ENCODE data around the gene PMIS2.

Gene PMIS2

GRCh38 chr19:35556846-35557538, 29.0 kb upstream of the PMIS2 start:
- no peak for DNase-seq

GRCh38 chr19:35557539-35558399, 28.2 kb upstream of the PMIS2 start:
- peak; percentile 11 for DNase-seq

GRCh38 chr19:35558400-35559280, 27.3 kb upstream of the PMIS2 start:
- no peak for DNase-seq

GRCh38 chr19:35559281-35559659, 26.7 kb upstream of the PMIS2 start:
- no peak for DNase-seq

DNA sequence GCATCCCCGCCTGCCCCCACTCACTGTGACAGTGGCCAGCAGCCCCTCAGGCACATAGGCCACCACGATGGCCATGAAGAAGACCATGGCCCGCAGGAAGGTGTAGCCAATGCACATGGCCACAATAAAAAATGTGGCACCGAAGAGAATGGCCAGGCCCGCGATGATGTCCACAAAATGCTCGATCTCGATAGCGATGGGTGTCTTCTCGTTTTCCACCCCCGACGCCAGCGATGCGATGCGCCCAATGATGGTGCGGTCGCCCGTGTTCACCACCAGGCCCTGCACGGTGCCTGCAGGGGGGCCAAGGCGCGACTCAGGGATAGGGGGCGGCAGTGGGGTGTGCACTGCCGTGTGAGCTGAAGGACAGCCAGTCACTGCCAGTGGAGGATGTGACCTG, 26.2 kb upstream of the PMIS2 start:
- no peak for DNase-seq

- no peak for DNase-seq
These were observed 25.7 kb upstream of the PMIS2 start for GRCh38 chr19:35560271-35560670.

GRCh38 chr19:35560677-35561076, 25.3 kb upstream of the PMIS2 start:
- DNase-seq: no peak

DNA sequence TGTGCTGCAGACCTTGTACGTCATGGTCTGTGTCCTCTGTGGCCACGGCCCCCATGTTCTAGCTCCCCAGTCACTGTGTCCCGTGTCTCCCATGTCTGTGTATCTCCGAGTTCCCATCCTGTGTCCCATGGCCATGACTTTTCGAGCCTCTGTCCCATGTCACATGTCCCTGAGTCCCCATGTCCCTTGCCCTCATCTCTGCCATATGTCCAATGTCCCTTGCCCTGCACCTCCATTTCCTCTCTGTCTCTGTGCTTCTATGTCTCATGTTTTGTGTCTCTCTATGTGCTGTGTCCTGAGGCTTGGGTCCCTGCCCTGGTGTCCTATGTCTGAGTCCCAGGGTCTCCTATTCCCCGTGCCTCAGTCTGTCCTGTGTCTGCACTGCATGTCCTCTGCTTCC, 24.5 kb upstream of the PMIS2 start:
- DNase-seq: no peak

- DNase-seq: no peak
These were observed 23.6 kb upstream of the PMIS2 start for GRCh38 chr19:35562336-35562735.

DNA sequence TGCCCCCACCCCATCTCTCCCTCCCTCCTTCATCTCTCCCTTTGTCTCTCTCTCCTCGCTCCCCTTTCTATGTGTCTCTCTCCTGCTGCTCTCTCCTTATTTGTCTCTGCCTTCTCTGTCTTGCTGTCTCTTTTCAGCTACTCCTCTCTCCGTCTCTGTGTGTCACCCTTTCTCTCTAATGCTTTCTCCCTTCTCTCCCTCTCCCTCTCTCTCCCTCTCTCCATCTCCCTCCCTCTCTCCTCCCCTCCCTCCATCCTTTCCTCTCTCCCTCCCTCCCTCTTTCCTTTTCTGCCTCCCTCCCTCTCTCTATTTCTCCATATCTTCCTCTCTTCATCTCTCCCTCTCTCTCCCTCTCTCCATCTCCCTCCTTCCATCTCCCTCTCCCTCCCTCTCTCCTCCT, 23.2 kb upstream of the PMIS2 start:
- DNase-seq: no peak

DNA sequence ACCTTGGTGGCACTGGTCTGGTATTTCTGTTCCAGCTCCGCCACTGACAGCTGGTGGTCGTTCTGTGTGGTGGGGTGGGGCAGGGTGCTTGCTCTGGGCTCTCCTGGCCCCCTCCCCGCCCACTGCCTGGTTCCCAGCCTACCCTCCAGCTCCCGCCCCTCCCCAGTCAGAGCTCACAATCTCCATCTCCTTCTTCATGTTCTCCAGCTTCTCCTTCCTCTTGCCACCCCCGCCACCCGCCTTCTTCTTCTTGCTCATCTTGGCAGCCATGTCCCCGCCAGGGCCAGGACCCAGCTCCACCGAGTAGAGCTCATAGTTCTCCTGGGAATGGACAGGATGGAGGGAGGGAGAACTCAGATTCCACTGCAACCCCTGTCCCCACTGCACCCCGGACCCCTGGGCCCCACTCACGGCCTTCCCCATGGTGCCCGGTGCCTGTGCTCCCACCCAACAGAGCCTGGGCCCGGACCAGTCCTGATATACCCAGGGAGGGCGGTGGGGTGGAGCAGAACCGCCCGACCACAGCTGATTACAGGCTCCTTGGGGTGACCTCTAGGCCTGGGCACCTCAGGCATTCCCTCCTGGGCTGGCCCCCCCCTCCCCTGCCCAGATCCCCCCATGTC, 22.7 kb upstream of the PMIS2 start, which contains the start of gene ATP4A:
TSS of gene ATP4A (minus strand) at position 452 of the 623 bp plus-strand sequence. CDS start at position 423, 29 bp downstream.
- DNase-seq: no peak

- no peak for DNase-seq
These were observed 20.7 kb upstream of the PMIS2 start for GRCh38 chr19:35565016-35565856.

DNA sequence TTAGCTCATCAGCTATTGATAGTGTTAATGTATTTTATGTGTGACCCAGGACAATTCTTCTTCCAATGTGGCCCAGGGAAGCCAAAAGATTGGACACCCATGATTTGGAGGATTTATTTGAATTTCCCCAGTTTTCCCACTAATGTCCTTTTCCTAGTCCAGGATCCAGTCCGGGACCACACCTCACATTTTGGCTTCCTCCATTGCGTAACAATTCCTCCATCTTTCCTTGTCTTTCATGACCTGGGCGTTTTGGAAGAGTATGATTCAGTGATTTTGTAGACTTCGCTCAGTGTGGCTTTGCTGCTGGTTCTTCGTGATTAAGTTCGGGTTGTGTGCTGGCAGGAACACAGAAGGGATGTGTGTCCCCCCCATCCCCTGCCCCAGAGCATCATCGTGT, 19.2 kb upstream of the PMIS2 start:
- no peak for DNase-seq

DNA sequence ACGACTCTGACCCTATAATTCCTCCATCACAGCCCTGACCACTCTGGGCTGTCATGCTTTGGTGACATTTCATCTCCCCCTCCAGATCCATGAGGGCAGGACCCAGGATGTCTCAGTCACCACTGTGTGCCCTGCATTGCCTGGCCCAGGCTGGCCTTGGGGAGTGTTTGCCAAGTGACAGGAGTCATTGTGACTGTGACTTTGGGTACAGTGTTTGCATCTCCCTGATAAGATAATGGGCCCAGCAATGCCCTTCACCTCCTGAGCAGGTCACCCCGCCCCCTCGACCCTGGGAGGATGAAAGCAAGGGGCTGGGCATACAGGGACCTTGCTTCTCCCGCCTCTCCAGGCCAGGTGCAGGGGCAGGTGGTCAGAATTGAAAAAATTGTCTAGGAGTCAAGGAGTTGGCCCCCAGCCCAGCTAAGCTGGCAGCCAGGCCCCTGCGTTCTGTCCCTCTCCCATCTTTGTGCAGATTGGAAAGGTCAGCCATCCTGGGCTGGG, 16.6 kb upstream of the PMIS2 start:
- DNase-seq: no peak

- DNase-seq: no peak
These were observed 14.5 kb upstream of the PMIS2 start for GRCh38 chr19:35571406-35571965.

DNA sequence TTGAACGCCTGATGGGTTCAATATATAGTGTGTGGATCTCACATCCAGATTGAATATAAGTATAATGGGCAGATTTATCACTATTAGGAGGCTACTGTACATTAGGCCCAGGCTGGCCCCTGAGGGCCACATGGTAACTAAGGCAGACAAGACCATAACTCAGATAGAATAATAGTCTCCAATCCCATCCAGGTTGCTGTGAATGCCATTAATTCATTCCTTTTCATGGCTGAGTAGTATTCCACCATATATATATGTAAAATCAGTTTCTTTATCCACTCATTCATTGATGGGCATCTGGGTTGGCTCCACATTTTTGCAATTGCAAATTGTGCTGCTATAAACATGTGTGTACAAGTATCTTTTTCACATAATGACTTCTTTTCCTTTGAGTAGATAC, 8.1 kb upstream of the PMIS2 start:
- no peak for DNase-seq

DNA sequence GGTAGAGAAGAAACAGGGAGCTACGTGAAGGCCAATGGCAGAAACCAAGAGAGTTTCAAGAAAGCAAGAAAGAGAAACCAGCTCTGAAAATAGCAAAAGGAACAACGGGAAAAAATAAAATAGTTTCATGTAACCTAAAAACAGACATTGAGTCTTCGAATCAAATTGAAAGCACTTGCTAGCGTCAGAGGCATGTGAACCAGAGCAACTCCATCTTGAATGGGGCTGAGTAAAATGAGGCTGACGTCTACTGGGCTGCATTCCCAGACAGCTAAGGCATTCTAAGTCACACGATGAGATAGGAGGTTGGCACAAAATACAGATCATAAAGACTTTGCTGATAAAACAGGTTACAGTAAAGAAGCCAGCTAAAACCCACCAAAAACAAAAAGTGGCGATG, 7.3 kb upstream of the PMIS2 start:
- DNase-seq: no peak

DNA sequence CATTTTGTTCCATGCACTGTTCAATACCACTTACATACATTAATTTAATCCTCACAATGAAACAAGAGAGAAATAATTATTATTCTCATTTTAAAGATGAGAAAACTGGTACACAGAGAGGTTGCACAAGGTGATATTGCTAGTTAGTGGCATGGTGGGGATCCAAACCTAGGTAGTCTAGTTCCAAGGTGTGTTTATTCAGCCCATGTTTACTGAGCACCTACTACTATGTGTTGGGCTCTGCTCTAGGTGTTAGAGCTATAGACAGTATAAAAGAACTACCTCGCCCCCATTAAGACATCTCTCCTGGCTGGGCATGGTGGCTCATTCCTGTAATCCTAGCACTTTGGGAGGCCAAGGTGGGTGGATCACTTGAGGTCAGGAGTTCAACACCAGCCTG, 3.2 kb upstream of the PMIS2 start:
- no peak for DNase-seq

DNA sequence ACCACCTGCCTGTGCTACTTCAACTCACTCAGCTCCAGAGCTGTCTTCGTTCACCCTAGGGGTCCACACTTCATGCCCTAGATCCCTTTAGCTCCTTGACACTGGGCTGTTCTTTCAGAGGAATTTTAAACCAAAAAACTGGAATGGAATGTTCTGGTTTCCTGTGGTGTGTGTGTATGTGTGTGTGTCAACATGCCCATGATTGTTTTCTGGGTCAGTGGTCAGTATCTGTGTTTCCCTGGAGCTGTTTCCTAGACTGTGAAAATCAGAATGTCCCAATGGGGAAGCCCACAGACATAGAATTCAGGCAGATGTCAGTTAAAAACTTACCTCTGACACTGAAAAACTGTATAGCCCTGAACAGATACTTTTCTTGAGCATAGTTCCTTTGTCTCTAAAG, 1.3 kb downstream of the PMIS2 start:
- DNase-seq: no peak

GRCh38 chr19:35590875-35591274, 4.9 kb downstream of the PMIS2 start:
- DNase-seq: no peak

GRCh38 chr19:35592226-35592625, 6.3 kb downstream of the PMIS2 start:
- no peak for DNase-seq

Measured in NCI-H524 treated with DMSO at 0.1 percent for 48 hours (cell line).